Astrocyte (in vitro differentiated cells and primary cell): ENCODE measurements around the gene DOCK2. TPM values are rescaled to one million over a fixed set of nuclear protein-coding genes. Genes with fewer than 3 reads are reported as not detected.
A peak's percentile ranks its signal among the peaks of the same experiment; 100 is the strongest.

Experiments used
- DNase-seq: peaks from one replicate; pipeline ENCODE4 v3.0.0-alpha.2; 2010; ENCODE audit warnings: low read depth
- FAIRE-seq: peaks from 2 replicates; lab custom pipeline; 2011; peaks lifted over from hg19 to GRCh38; lab: Jason Lieb, UNC
- H2AFZ ChIP-seq: 2 replicates; pipeline ENCODE4 v1.6.0; 2012; ENCODE audit warnings: low read depth, low read length, inconsistent platforms
- H3K27ac ChIP-seq: 2 replicates; pipeline ENCODE4 v1.5.1; 2011; ENCODE audit warnings: low read depth, low read length, inconsistent platforms
- H3K27me3 ChIP-seq: 2 replicates; pipeline ENCODE4 v1.6.0; 2011; ENCODE audit warnings: low read length, inconsistent platforms; ENCODE audit not compliant: insufficient read depth
- H3K36me3 ChIP-seq: 2 replicates; pipeline ENCODE4 v1.5.1; 2011; ENCODE audit warnings: low read length, inconsistent platforms; ENCODE audit not compliant: insufficient read depth
- H3K4me1 ChIP-seq: 2 replicates; pipeline ENCODE4 v1.5.1; 2011; ENCODE audit warnings: low read length, inconsistent platforms; ENCODE audit not compliant: insufficient read depth
- H3K4me2 ChIP-seq: 2 replicates; pipeline ENCODE4 v1.6.0; 2012; ENCODE audit warnings: low read length, inconsistent platforms
- H3K4me3 ChIP-seq: 2 replicates; pipeline ENCODE4 v1.5.1; 2011; ENCODE audit warnings: low read depth, mild to moderate bottlenecking, low read length, inconsistent platforms; ENCODE audit not compliant: insufficient read depth
- H3K79me2 ChIP-seq: 2 replicates; pipeline ENCODE4 v1.6.0; 2012; ENCODE audit warnings: mild to moderate bottlenecking, low read length, inconsistent platforms; ENCODE audit not compliant: insufficient read depth
- H3K9ac ChIP-seq: 2 replicates; pipeline ENCODE4 v1.6.0; 2012; ENCODE audit warnings: mild to moderate bottlenecking, low read length, inconsistent platforms
- H3K9me3 ChIP-seq: 2 replicates; pipeline ENCODE4 v1.5.1; 2012; ENCODE audit warnings: low read depth, mild to moderate bottlenecking, low read length, inconsistent platforms; ENCODE audit not compliant: insufficient read depth
- H4K20me1 ChIP-seq: 2 replicates; pipeline ENCODE4 v1.6.0; 2012; ENCODE audit warnings: low read length, inconsistent platforms; ENCODE audit not compliant: insufficient read depth
- H3K27ac Mint-ChIP-seq: one replicate; pipeline ENCODE4 v1.8.0; 2021; ENCODE audit warnings: mild to moderate bottlenecking, mixed read lengths; ENCODE audit not compliant: unreplicated experiment
- H3K27me3 Mint-ChIP-seq: one replicate; pipeline ENCODE4 v1.8.0; 2021; ENCODE audit warnings: low read depth, mixed read lengths; ENCODE audit not compliant: unreplicated experiment
- H3K36me3 Mint-ChIP-seq: one replicate; pipeline ENCODE4 v1.8.0; 2021; ENCODE audit warnings: low read depth, mixed read lengths; ENCODE audit not compliant: unreplicated experiment
- H3K4me1 Mint-ChIP-seq: one replicate; pipeline ENCODE4 v1.8.0; 2021; ENCODE audit warnings: low read depth, mixed read lengths; ENCODE audit not compliant: unreplicated experiment
- H3K4me3 Mint-ChIP-seq: one replicate; pipeline ENCODE4 v1.8.0; 2021; ENCODE audit warnings: mild to moderate bottlenecking, moderate library complexity, mixed read lengths; ENCODE audit not compliant: unreplicated experiment
- H3K9me3 Mint-ChIP-seq: one replicate; pipeline ENCODE4 v1.8.0; 2021; ENCODE audit warnings: mild to moderate bottlenecking, mixed read lengths; ENCODE audit not compliant: unreplicated experiment
- EZH2 ChIP-seq: IDR thresholded peaks from 2 replicates; pipeline ENCODE4 v1.6.1; 2012; ENCODE audit warnings: mild to moderate bottlenecking, low read length, inconsistent platforms; ENCODE audit not compliant: insufficient read depth
- total RNA-seq: library from RNA; stranded (reverse); gene quantifications from 2 replicates; pipeline ENCODE4 v1.2.1, GENCODE V29; 2021
- TF ChIP-seq, protein P1 (sequence below): IDR thresholded peaks from 2 replicates; pipeline ENCODE4 v1.5.1; 2011; ENCODE audit warnings: low read depth, mild to moderate bottlenecking, inconsistent platforms, low read length, moderate library complexity; ENCODE audit not compliant: insufficient read depth

DOCK2 gene
- total RNA-seq, 1 donor from 2014 or later = 0.66 TPM

DNA sequence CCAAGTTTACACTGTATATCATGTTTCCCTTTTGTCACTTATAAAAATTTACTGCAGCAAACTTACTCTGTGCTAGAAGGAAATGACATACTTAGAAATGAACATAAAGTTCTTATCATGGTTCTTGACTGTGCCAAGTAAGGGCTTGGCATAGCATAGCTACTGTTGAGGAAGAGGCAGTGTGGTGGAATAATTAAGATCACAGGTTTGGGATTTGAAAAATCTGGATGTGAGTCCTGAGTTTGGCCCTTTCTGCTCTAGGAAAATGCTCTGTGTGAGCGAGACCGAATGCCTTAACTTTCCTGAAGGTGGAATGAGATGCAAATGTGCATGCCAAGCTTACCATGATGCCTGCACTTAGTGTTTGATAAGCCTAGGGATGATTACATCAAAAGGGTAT, 243.7 kb downstream of the DOCK2 start:
- no peak overlapping the region for H3K27ac Mint-ChIP-seq
- Histone ChIP-seq H3K9ac (no peak overlapping the region), H3K4me3 (no peak overlapping the region), H3K4me1 (no peaks in the 10 kb centered on the region), H3K27ac (no peak overlapping the region), H3K4me2 (no peak overlapping the region), H3K79me2 (no peaks in the 10 kb centered on the region), H4K20me1 (no peaks in the 10 kb centered on the region), H2AFZ (no peak overlapping the region), H3K9me3 (no peaks in the 10 kb centered on the region), H3K27me3 (no peaks in the 10 kb centered on the region), H3K36me3 (peaks cover 31% of the 10 kb centered on the region)
- no peak overlapping the region for H3K4me3 Mint-ChIP-seq
- H3K36me3 Mint-ChIP-seq = no peaks in the 10 kb centered on the region
- no peaks in the 10 kb centered on the region for H3K9me3 Mint-ChIP-seq
- FAIRE-seq (no peak), DNase-seq (peak; percentile 10)
- H3K4me1 Mint-ChIP-seq = peaks cover 6% of the 10 kb centered on the region
- no peak for TF ChIP-seq EZH2
- TF ChIP-seq, protein P1, sequence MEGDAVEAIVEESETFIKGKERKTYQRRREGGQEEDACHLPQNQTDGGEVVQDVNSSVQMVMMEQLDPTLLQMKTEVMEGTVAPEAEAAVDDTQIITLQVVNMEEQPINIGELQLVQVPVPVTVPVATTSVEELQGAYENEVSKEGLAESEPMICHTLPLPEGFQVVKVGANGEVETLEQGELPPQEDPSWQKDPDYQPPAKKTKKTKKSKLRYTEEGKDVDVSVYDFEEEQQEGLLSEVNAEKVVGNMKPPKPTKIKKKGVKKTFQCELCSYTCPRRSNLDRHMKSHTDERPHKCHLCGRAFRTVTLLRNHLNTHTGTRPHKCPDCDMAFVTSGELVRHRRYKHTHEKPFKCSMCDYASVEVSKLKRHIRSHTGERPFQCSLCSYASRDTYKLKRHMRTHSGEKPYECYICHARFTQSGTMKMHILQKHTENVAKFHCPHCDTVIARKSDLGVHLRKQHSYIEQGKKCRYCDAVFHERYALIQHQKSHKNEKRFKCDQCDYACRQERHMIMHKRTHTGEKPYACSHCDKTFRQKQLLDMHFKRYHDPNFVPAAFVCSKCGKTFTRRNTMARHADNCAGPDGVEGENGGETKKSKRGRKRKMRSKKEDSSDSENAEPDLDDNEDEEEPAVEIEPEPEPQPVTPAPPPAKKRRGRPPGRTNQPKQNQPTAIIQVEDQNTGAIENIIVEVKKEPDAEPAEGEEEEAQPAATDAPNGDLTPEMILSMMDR = no peak
- peaks cover 3% of the 10 kb centered on the region for H3K27me3 Mint-ChIP-seq

DNA sequence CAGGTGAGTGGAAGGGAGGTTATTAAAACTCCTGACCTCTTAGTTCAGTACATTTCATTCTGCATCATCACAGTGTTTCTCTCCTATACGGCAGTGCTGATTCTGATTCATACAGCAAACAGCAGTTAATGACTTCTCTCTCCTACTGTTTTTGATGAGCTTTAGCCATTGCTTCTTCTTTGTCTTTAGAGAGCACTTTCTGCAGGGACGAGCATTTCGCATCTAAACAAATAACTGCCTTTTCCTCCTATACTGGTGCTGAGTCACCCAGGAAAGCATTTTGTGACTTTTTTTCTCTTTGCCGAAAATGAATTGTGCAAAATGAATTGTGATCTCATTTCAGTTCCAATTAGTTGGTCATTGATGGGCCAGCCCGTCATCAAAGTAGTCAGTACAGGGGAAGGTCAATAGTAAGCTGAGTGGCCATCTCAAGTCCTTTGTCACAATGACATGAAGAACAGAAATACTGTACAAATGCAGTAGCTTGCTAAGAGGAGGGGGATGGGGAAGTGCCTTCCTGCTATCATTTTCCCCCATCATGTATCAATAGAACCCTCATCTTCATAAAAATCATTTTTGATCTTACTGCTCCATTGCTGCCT, 244.7 kb downstream of the DOCK2 start:
- H3K36me3 Mint-ChIP-seq = no peaks in the 10 kb centered on the region

DNA sequence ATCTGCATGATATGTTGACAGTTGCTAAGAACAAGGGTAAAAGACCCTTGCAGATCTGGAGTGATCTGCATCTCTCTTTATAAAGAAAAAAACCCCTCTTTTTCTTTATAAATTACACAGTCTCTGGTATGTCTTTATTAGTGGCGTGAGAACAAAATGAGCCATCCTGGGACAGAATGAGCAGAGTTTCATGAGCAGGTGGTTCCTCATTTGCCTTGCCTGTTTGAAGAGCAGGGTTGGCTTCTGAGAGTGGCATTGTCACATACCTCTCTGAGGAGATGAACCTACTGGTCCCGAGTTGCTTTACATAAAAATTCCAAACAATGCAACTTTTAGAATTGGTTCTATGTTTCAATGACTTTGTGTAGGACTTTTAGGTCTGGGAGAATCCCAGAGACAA, 249.0 kb downstream of the DOCK2 start:
- Mint-ChIP-seq H3K9me3 (no peaks in the 10 kb centered on the region), H3K4me1 (no peaks in the 10 kb centered on the region), H3K36me3 (no peaks in the 10 kb centered on the region), H3K27ac (no peak overlapping the region), H3K27me3 (peaks cover 7% of the 10 kb centered on the region), H3K4me3 (no peak overlapping the region)
- H3K4me2 ChIP-seq = no peak overlapping the region
- no peak overlapping the region for H3K9ac ChIP-seq
- TF ChIP-seq, protein P1 = no peak
- TF ChIP-seq EZH2 = no peak
- H3K36me3 ChIP-seq = peaks cover 17% of the 10 kb centered on the region
- no peak for DNase-seq
- no peak overlapping the region for H3K27ac ChIP-seq
- no peaks in the 10 kb centered on the region for H4K20me1 ChIP-seq
- H2AFZ ChIP-seq = no peak overlapping the region
- H3K79me2 ChIP-seq = peaks cover 6% of the 10 kb centered on the region
- no peak for FAIRE-seq
- no peak overlapping the region for H3K4me3 ChIP-seq
- no peaks in the 10 kb centered on the region for H3K27me3 ChIP-seq
- no peaks in the 10 kb centered on the region for H3K9me3 ChIP-seq
- H3K4me1 ChIP-seq = no peaks in the 10 kb centered on the region

More for the DNA sequence above, 244.7 kb downstream of the DOCK2 start:
- no peak for FAIRE-seq
- no peaks in the 10 kb centered on the region for H3K79me2 ChIP-seq
- peaks cover 31% of the 10 kb centered on the region for H3K36me3 ChIP-seq
- H3K4me1 ChIP-seq = no peaks in the 10 kb centered on the region
- TF ChIP-seq EZH2 = no peak
- TF ChIP-seq, protein P1 = no peak
- H3K9me3 ChIP-seq = no peaks in the 10 kb centered on the region
- DNase-seq = peak; percentile 17
- H3K4me2 ChIP-seq = no peak overlapping the region
- no peak overlapping the region for H3K4me3 ChIP-seq
- Mint-ChIP-seq H3K27me3 (peaks cover 3% of the 10 kb centered on the region), H3K4me1 (no peaks in the 10 kb centered on the region), H3K9me3 (no peaks in the 10 kb centered on the region), H3K4me3 (no peak overlapping the region), H3K27ac (no peak overlapping the region)
- no peak overlapping the region for H3K9ac ChIP-seq
- no peaks in the 10 kb centered on the region for H4K20me1 ChIP-seq
- H3K27ac ChIP-seq = no peak overlapping the region
- no peak overlapping the region for H2AFZ ChIP-seq
- H3K27me3 ChIP-seq = no peaks in the 10 kb centered on the region
